Immature natural killer cell (primary cell): ENCODE results near the gene ATP6V1G1. TPM values are rescaled to one million over a fixed set of nuclear protein-coding genes. Genes with fewer than 3 reads are reported as not detected.
A peak's percentile ranks its signal among the peaks of the same experiment; 100 is the strongest.

Experiments
- DNase-seq, 3 donors: peaks; one replicate each; pipeline ENCODE4 v3.0.0; 2022; ENCODE audit warnings: mixed read lengths in 1 of 3
- H3K27ac Mint-ChIP-seq, 6 donors: one replicate each; pipeline ENCODE4 v1.8.0; 2020; ENCODE audit warnings: mixed read lengths in 6 of 6, mild to moderate bottlenecking in 5 of 6, inconsistent platforms in 4 of 6, moderate library complexity in 3 of 6
- H3K27me3 Mint-ChIP-seq, 3 donors: one replicate each; pipeline ENCODE4 v1.8.0; 2020 to 2021; ENCODE audit warnings: low read depth in 3 of 3, mild to moderate bottlenecking in 3 of 3, mixed read lengths in 3 of 3, moderate library complexity in 3 of 3, inconsistent platforms in 1 of 3
- H3K36me3 Mint-ChIP-seq, 3 donors: one replicate each; pipeline ENCODE4 v1.8.0; 2020; ENCODE audit warnings: mixed read lengths in 3 of 3, inconsistent platforms in 2 of 3, mild to moderate bottlenecking in 2 of 3
- H3K4me1 Mint-ChIP-seq, 2 donors: one replicate each; pipeline ENCODE4 v1.8.0; 2020; ENCODE audit warnings: inconsistent platforms in 2 of 2, mild to moderate bottlenecking in 2 of 2, mixed read lengths in 2 of 2, moderate library complexity in 1 of 2
- H3K4me3 Mint-ChIP-seq, 5 donors: one replicate each; pipeline ENCODE4 v1.8.0; 2020; ENCODE audit warnings: mild to moderate bottlenecking in 5 of 5, mixed read lengths in 5 of 5, inconsistent platforms in 3 of 5, moderate library complexity in 3 of 5
- H3K9me3 Mint-ChIP-seq, 6 donors: one replicate each; pipeline ENCODE4 v1.8.0; 2020; ENCODE audit warnings: mild to moderate bottlenecking in 6 of 6, mixed read lengths in 6 of 6, inconsistent platforms in 4 of 6, moderate library complexity in 3 of 6
- polyA plus RNA-seq, 3 donors: library from polyadenylated mRNA; unstranded; fragments of 300-500 nt; fragmentation: Illumina TruSeq; gene quantifications; one replicate each; pipeline ENCODE4 v1.2.3, GENCODE V29; 2021

The ATP6V1G1 gene
- polyA plus RNA-seq, 3 donors from 2014 or later: 190 to 321 (median 241) TPM

DNA sequence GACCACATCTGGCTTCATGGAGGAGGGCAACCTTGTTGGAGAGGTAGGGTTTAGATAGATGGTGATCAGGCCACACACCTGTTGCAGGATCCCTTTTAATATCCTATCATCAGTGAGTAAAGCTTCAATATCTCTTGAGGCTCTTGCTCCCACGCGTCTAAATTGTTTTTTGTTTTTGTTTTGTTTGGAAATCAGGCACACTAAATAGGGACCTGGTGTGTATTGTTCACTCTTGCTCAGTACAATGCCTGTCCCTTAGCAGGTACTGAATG lies 20.9 kb downstream of the ATP6V1G1 start:
- Mint-ChIP-seq H3K4me1 (peaks cover 24 to 26% of the 10 kb centered on the region in 2 donors), H3K9me3 (no peaks in the 10 kb centered on the region), H3K27ac (no peak overlapping the region), H3K36me3 (peaks cover 0 to 8% (median 0%) of the 10 kb centered on the region in 3 donors), H3K4me3 (peak overlapping the region in 1 of 5 donors; percentile 41), H3K27me3 (peaks cover 2 to 6% (median 5%) of the 10 kb centered on the region in 3 donors)
- DNase-seq: no peak

DNA sequence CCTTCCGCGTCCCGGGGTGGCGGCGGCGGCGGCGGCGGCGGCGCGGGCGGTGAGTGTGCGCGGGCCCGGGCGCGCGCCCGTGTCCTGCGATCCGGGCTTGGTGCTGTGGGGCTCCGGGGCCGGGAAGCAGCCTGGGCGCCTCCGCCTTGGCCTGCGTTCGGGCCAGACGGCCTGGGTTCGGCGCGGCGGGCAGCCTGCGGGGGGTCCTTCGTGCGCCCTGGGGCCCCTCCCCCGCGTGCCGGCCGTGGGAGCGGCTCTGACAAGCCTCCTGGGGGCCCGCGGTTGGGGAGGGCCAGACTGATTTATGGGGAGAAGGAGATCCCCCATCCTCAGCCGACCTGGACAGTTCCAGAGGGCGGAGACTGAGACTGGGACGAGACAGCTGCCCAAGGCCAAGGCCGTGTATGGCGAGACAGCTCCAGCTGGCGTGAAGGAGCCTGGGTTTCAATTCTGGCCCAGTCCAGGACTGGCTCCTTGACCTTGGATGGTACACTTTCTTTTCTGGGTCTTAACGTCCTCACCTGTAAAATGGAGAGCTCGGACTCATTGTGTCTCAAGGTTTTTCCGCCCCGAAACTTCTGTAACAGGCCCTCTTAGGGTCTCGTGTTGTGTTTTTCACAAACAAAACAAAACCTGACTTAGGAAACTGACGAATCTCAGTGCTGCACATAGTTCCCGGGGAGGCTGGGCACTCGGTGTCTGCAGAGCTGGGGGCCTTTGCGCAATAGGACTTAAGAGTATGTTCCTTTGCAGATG lies 24.1 kb downstream of the ATP6V1G1 start:
- Mint-ChIP-seq H3K4me3 (peak overlapping the region; percentile 85 to 94 (median 89)), H3K4me1 (peaks cover 25 to 37% of the 10 kb centered on the region in 2 donors), H3K9me3 (no peaks in the 10 kb centered on the region), H3K27ac (peak overlapping the region; percentile 82 to 96 (median 90)), H3K36me3 (no peaks in the 10 kb centered on the region), H3K27me3 (peaks cover 2 to 6% (median 5%) of the 10 kb centered on the region in 3 donors)
- no peak for DNase-seq

DNA sequence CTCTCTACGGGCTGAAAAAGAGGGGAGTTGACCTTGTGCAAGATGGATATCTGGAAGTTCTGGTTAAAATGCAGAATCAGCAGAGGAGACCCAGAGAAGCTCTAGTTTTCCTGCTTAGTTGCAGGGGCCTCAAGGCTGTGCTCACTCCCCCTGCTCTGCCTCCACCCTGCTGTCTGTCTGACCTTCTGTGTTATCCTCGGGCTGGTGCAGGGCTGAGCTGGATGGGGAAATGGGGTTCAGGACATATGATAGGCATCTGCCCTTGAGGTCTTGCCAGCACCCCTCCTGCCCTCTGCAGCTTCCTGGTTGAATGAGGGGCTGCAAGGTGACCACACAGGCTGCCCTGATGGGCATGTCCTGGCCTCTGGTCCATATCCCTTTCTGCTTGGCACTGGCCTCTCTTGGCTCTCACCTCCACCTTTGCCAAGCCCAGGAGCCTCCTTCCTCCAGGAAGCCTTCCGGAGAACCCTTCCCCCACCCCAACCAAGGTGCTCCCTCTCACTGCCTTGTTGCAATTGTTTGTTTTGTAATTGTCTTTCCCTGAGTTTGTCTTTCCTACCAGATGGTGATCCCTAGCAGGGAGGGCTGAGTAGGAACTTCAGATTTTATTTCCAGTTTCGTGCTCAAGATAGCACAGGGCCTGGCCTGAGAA lies 24.8 kb downstream of the ATP6V1G1 start:
- Mint-ChIP-seq H3K4me3 (peak overlapping the region; percentile 85 to 94 (median 89)), H3K4me1 (peaks cover 27 to 44% of the 10 kb centered on the region in 2 donors), H3K27ac (peak overlapping the region; percentile 82 to 96 (median 90)), H3K9me3 (no peaks in the 10 kb centered on the region), H3K36me3 (no peaks in the 10 kb centered on the region), H3K27me3 (peaks cover 2 to 5% (median 5%) of the 10 kb centered on the region in 3 donors)
- no peak for DNase-seq

DNA sequence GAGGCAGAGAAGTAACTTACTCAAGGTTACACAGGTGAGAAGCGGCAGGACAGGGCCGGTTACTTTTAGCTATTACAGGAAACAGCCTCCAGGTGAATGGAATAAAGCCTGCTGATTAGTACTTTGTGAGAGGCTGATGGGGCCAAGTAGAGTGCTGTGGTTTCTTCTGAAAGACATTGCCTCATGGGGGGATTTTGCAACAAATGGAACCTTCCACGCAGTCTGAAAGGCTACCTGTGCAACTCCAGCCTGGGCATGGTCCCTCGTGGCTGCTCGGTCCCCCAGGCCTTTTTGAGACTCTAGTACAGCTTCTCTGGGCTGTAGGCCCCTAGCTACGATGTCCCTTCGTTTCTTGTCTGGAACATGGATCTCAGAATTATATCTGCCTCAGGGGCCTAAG lies 25.5 kb downstream of the ATP6V1G1 start:
- no peaks in the 10 kb centered on the region for H3K9me3 Mint-ChIP-seq
- H3K27me3 Mint-ChIP-seq: peaks cover 0 to 5% (median 2%) of the 10 kb centered on the region in 3 donors
- H3K4me1 Mint-ChIP-seq: peaks cover 27 to 44% of the 10 kb centered on the region in 2 donors
- H3K27ac Mint-ChIP-seq: peak overlapping the region; percentile 24 to 96 (median 84)
- peak overlapping the region in 4 of 5 donors; percentile 8 to 94 (median 87) for H3K4me3 Mint-ChIP-seq
- H3K36me3 Mint-ChIP-seq: no peaks in the 10 kb centered on the region
- no peak for DNase-seq

DNA sequence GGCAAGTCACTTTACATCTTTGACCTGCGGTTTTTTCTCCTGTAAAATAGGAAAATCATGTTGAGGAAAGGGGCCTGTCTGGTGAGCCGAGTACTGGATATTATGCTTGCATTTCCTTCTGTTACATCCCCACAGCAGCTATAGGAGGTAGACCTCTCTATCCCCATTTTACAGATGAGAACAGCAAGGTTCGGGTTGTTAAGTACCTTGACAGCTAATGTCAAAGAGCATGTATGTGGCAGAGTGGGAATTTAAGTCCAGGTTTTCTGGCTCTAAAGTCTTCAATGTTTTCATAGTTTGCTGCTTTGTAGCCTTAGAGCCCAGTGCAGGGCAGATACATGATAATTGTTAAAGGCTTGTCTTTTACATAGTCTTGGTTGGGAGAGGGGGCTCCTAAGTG lies 26.4 kb downstream of the ATP6V1G1 start:
- H3K4me1 Mint-ChIP-seq: peaks cover 29 to 48% of the 10 kb centered on the region in 2 donors
- no peak for DNase-seq
- no peaks in the 10 kb centered on the region for H3K9me3 Mint-ChIP-seq
- no peaks in the 10 kb centered on the region for H3K36me3 Mint-ChIP-seq
- peak overlapping the region in 3 of 6 donors; percentile 17 to 79 (median 54) for H3K27ac Mint-ChIP-seq
- no peak overlapping the region for H3K4me3 Mint-ChIP-seq
- H3K27me3 Mint-ChIP-seq: peaks cover 0 to 7% (median 2%) of the 10 kb centered on the region in 3 donors

DNA sequence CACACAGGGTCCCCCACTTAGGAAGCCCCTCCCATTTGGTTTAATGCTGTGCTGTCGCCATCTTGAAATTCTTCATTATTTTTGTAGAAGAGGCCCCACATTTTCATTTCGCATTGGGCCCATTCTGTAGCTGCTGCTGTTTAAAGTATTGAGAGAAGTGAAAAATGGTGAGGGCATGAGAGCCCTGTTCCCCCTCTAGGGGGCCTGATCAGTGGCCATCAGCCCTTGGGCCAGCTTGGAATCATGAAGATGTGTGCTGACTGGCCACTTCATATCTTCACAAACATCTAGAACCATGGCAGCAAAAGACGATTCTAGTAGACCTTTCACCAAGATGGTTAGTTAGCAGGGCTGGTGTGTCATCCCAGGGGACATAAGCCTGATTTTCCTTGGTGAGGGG lies 26.8 kb downstream of the ATP6V1G1 start:
- peaks cover 34 to 53% of the 10 kb centered on the region in 2 donors for H3K4me1 Mint-ChIP-seq
- H3K4me3 Mint-ChIP-seq: no peak overlapping the region
- H3K36me3 Mint-ChIP-seq: peaks cover 0 to under 1% (median 0%) of the 10 kb centered on the region in 3 donors
- H3K27me3 Mint-ChIP-seq: peaks cover under 1 to 10% (median 6%) of the 10 kb centered on the region in 3 donors
- H3K27ac Mint-ChIP-seq: peak overlapping the region in 1 of 6 donors; percentile 5
- DNase-seq: no peak
- H3K9me3 Mint-ChIP-seq: no peaks in the 10 kb centered on the region

DNA sequence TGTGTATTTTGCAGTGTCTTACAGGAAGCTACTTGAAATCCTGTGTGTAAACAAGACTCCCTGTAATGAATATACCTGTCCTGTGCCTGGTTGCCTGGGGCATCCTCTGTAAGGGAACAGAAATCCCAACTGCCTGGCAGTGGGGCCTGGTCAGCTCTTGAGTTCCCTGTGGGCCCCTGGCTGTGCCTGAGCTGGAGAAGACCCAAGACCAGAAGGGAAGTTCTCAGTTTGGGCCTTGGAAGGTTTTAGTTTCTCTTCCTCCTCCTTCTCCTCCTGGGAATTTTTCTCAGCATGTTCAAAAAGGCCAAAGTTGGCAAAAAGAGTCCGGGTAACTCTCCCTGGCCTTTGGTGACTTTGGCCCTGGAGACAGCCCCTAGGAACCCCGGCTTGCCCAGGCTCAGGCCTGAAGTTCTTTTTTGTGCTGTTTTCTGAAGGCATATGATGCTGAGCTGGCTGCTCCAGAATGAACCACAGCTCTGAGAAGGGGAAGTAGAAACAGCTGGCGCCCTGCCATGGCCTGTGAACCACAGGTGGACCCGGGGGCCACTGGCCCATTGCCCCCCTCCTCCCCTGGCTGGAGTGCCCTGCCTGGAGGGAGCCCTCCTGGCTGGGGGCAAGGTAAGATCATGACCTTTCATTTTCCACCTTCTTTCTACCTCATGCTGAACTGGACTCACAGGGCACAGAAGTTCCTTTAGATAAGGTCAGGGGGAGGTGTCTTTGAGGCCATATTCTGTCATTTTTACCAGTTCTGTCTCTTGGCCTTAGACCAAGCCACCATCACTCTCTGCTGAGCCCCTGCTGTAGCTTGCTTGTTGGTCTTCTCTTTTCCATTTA lies 29.3 kb downstream of the ATP6V1G1 start:
- Mint-ChIP-seq H3K27ac (peak overlapping the region; percentile 15 to 76 (median 58)), H3K27me3 (peaks cover 5 to 6% (median 6%) of the 10 kb centered on the region in 3 donors), H3K4me3 (no peak overlapping the region), H3K36me3 (peaks cover 3 to 11% (median 6%) of the 10 kb centered on the region in 3 donors), H3K9me3 (no peaks in the 10 kb centered on the region), H3K4me1 (peaks cover 29 to 47% of the 10 kb centered on the region in 2 donors)
- no peak for DNase-seq

DNA sequence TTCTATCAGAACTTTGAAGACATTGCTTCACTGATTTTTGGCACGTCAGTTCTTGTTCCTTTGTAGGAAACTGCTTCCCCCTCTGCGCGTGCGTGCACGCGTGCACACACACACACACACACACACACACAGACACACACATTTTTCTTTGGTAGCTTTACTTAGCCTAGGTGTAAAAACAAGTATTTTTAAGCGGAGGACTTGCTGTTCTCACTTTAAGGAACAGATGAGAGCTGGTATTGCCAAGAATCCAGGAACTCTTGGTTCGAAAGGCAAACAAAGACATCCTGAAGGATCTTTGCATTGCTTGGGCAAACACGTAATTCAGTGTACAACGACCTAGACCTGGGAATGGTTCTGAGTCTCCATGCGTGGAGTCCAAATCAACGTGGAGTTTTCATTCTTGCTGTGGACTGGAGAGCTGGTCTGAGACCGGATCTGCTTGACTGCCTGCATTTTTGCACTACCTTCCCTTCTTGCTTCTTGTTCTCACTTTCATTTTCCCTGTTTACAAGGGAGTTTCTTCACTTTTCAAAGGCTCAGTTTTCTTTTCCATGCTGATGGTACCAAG lies 31.7 kb downstream of the ATP6V1G1 start:
- Mint-ChIP-seq H3K27me3 (peaks cover 4 to 7% (median 5%) of the 10 kb centered on the region in 3 donors), H3K36me3 (peaks cover 6 to 12% (median 8%) of the 10 kb centered on the region in 3 donors), H3K9me3 (no peaks in the 10 kb centered on the region), H3K4me1 (peaks cover 13 to 27% of the 10 kb centered on the region in 2 donors), H3K27ac (peak overlapping the region; percentile 83 to 95 (median 92)), H3K4me3 (peak overlapping the region; percentile 84 to 93 (median 88))
- DNase-seq: peak; percentile 17 to 28 (median 21)

DNA sequence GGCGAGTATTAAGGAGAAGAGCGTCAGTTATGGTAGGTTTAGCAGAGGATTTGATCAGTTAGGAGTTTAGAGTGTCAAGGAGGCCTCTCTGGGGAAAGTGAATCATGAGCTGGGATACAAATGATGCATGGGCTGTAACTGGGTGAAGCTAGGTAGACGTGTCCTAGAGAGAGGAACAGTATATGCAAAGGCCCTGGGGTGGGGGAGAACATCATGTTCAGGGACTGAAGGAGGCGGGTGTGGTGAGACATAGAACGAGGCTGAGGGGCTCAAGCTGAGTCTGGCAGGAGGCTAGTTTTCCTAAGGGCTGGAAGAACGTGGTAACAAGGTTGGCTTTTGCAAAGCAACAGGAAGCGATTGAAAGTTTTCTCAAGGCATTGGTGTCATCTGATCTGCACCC lies 34.0 kb downstream of the ATP6V1G1 start:
- H3K36me3 Mint-ChIP-seq: peaks cover 8 to 16% (median 12%) of the 10 kb centered on the region in 3 donors
- no peak overlapping the region for H3K4me3 Mint-ChIP-seq
- peaks cover 4 to 7% (median 5%) of the 10 kb centered on the region in 3 donors for H3K27me3 Mint-ChIP-seq
- H3K4me1 Mint-ChIP-seq: peaks cover 13 to 22% of the 10 kb centered on the region in 2 donors
- DNase-seq: no peak
- peak overlapping the region in 1 of 6 donors; percentile 14 for H3K27ac Mint-ChIP-seq
- H3K9me3 Mint-ChIP-seq: no peaks in the 10 kb centered on the region

DNA sequence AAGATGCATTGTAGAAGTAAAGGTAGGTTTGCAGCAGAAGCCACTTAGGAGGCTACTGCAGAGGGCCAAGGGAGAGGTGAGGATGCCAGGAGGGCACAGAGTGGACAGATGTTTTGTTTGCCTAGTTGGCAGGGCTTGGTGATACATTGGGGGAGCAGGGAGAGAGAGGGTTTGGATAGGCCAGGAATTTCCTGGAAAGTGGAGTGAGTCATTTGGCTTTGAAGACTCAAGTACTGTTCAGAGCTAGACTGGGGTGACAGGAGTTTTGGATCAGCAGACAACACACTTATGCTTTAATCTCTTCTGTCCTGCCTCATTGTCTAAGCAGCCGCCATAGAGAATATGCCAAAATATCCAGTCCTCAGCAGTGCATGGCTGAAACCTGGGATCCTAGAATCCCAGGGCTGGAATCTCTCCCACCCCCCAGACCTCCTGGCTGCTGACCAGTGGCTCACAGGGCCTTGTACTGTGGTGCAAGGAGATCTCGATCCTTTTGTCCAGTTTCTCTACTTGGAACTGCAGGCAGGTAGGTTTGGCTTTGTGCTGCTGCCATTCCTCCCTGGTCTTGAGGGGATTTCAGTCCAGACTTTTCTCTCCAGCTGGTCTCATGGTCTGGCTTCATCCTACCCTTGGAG lies 34.5 kb downstream of the ATP6V1G1 start:
- H3K9me3 Mint-ChIP-seq: no peaks in the 10 kb centered on the region
- H3K4me1 Mint-ChIP-seq: peaks cover 13 to 16% of the 10 kb centered on the region in 2 donors
- H3K4me3 Mint-ChIP-seq: no peak overlapping the region
- no peak for DNase-seq
- no peak overlapping the region for H3K27ac Mint-ChIP-seq
- H3K36me3 Mint-ChIP-seq: peaks cover 8 to 16% (median 12%) of the 10 kb centered on the region in 3 donors
- peaks cover 4 to 7% (median 5%) of the 10 kb centered on the region in 3 donors for H3K27me3 Mint-ChIP-seq

DNA sequence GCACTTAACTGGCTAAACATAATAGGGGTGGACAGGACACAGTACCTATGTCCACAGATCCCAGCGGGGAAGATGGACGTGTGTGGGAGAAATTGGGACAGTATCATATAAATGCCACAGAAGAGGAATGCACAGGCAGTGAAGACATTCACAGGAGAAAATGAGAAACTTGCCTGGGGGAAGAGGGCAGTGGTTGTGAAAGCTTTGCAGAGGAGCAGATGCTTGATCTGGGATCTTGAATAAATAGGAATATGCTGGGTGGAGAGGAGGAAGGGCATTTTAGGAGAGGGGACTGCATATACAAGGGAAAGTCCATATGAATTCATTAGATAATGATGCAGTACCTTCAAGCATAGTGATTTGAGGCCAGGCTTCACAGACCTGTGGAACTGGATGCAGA lies 37.1 kb downstream of the ATP6V1G1 start:
- peaks cover 0 to 2% (median 1%) of the 10 kb centered on the region in 3 donors for H3K27me3 Mint-ChIP-seq
- H3K36me3 Mint-ChIP-seq: peaks cover 24 to 31% (median 26%) of the 10 kb centered on the region in 3 donors
- H3K9me3 Mint-ChIP-seq: no peaks in the 10 kb centered on the region
- H3K4me1 Mint-ChIP-seq: peaks cover 2% of the 10 kb centered on the region in 2 donors
- no peak overlapping the region for H3K27ac Mint-ChIP-seq
- H3K4me3 Mint-ChIP-seq: no peak overlapping the region
- DNase-seq: no peak

DNA sequence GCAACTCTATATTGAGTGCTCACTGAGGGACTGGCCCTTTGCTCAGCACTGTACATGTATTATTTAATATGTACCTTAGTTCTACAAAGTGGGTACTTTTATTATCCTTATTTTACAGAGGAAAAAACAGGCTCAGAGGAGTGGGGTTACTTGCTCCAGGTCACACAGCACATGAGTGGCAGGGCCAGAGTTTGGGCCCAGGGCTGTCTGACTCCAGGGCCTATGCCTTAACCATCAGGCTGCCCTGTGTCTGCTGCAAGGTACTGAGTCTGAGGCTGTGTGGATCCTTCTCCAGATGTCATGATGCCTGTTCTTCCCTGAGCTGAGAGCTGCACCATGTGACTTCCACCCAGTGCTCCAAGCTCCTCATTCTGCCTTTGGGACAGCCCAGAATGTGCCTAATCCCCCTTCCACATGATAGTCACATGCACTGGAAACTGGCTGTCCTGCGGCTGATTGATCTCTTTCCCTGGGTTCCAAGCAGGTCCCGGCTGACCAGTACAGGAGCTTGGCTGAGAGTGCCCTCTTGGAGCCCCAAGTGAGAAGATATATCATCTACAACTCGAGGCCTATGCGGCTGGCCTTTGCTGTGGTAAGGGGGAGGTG lies 38.9 kb downstream of the ATP6V1G1 start:
- Mint-ChIP-seq H3K27ac (no peak overlapping the region), H3K4me1 (no peaks in the 10 kb centered on the region), H3K36me3 (peaks cover 31 to 43% (median 32%) of the 10 kb centered on the region in 3 donors), H3K27me3 (peaks cover 0 to 3% (median 2%) of the 10 kb centered on the region in 3 donors), H3K9me3 (no peaks in the 10 kb centered on the region), H3K4me3 (no peak overlapping the region)
- DNase-seq: no peak
